ENCODE data around the gene DNAJB2.
"Not testable (repeated sequence)": the region's sequence is repeated elsewhere in the genome, so short reads cannot be mapped to it uniquely, and the experiment has no call there.

Gene DNAJB2

GRCh38 chr2:219253753-219254589 lies 25.2 kb upstream of the DNAJB2 start, which contains the start of gene TUBA4A:
TUBA4A (minus strand) TSS chr2:219253918; CDS start chr2:219253858, 60 bp downstream.
- peak within 1 kb of the TSS; percentile 73 for H3K4me3 ChIP-seq (ENCODE audit: low read depth, low read length)
- peak within 1 kb of the TSS; percentile 8 for H3K9ac ChIP-seq
- peak; percentile 6 for TF ChIP-seq CTCF (IDR thresholded peaks at IDR 0.05)
- H3K9me3 ChIP-seq (ENCODE audit: control insufficient read depth, low read length) = no peaks in the 10 kb centered on the region
- no peaks in the 10 kb centered on the region for H3K36me3 ChIP-seq (ENCODE audit: control insufficient read depth, insufficient read depth, low read length)
- H3K79me2 ChIP-seq = peaks cover 2% of the 10 kb centered on the region
- H3K4me2 ChIP-seq (ENCODE audit: low read length) = peak within 1 kb of the TSS; percentile 97
- peak within 1 kb of the TSS; percentile 75 for H3K27ac ChIP-seq
- H3K27me3 ChIP-seq (ENCODE audit: control insufficient read depth, insufficient read depth, low read length) = no peaks in the 10 kb centered on the region
- peaks cover 30% of the 10 kb centered on the region for H3K4me1 ChIP-seq
- peak within 1 kb of the TSS; percentile 72 for H2AFZ ChIP-seq

GRCh38 chr2:219254590-219255201 lies 24.5 kb upstream of the DNAJB2 start:
- Histone ChIP-seq H3K79me2 (peaks cover 2% of the 10 kb centered on the region), H3K9ac (no peak overlapping the region), H2AFZ (peak overlapping the region; percentile 72), H3K4me1 (peaks cover 29% of the 10 kb centered on the region), H3K27ac (peak overlapping the region; percentile 75), H3K4me2 (ENCODE audit: low read length) (peak overlapping the region; percentile 97), H3K9me3 (ENCODE audit: control insufficient read depth, low read length) (no peaks in the 10 kb centered on the region), H3K27me3 (ENCODE audit: control insufficient read depth, insufficient read depth, low read length) (no peaks in the 10 kb centered on the region), H3K36me3 (ENCODE audit: control insufficient read depth, insufficient read depth, low read length) (no peaks in the 10 kb centered on the region), H3K4me3 (ENCODE audit: low read depth, low read length) (peak overlapping the region; percentile 73)
- TF ChIP-seq CTCF (IDR thresholded peaks at IDR 0.05) = no peak

- not testable (repeated sequence) for H2AFZ ChIP-seq
Measured at GRCh38 chr2:219258942-219259341, 20.2 kb upstream of the DNAJB2 start.

GRCh38 chr2:219261024-219261855 lies 17.9 kb upstream of the DNAJB2 start:
- H3K4me2 ChIP-seq (ENCODE audit: low read length) = no peak overlapping the region
- no peaks in the 10 kb centered on the region for H3K79me2 ChIP-seq
- no peak overlapping the region for H3K9ac ChIP-seq
- H3K36me3 ChIP-seq (ENCODE audit: control insufficient read depth, insufficient read depth, low read length) = no peaks in the 10 kb centered on the region
- H3K27me3 ChIP-seq (ENCODE audit: control insufficient read depth, insufficient read depth, low read length) = no peaks in the 10 kb centered on the region
- TF ChIP-seq CTCF (IDR thresholded peaks at IDR 0.05) = no peak
- H2AFZ ChIP-seq = no peak overlapping the region
- no peaks in the 10 kb centered on the region for H3K4me1 ChIP-seq
- no peak overlapping the region for H3K27ac ChIP-seq
- H3K9me3 ChIP-seq (ENCODE audit: control insufficient read depth, low read length) = no peaks in the 10 kb centered on the region
- H3K4me3 ChIP-seq (ENCODE audit: low read depth, low read length) = no peak overlapping the region

More at GRCh38 chr2:219258942-219259341, 20.2 kb upstream of the DNAJB2 start:
- H3K4me1 ChIP-seq = peaks cover 11% of the 10 kb centered on the region
- H3K4me3 ChIP-seq (ENCODE audit: low read depth, low read length); H3K27me3 ChIP-seq (ENCODE audit: control insufficient read depth, insufficient read depth, low read length); H3K36me3 ChIP-seq (ENCODE audit: control insufficient read depth, insufficient read depth, low read length); H3K27ac ChIP-seq; H3K9me3 ChIP-seq (ENCODE audit: control insufficient read depth, low read length); H3K9ac ChIP-seq; H3K4me2 ChIP-seq (ENCODE audit: low read length); H3K79me2 ChIP-seq: not testable (repeated sequence)

- no peaks in the 10 kb centered on the region for H3K36me3 ChIP-seq (ENCODE audit: control insufficient read depth, insufficient read depth, low read length)
- no peak overlapping the region for H3K4me3 ChIP-seq (ENCODE audit: low read depth, low read length)
- no peak overlapping the region for H2AFZ ChIP-seq
- no peaks in the 10 kb centered on the region for H3K27me3 ChIP-seq (ENCODE audit: control insufficient read depth, insufficient read depth, low read length)
- no peak overlapping the region for H3K27ac ChIP-seq
- TF ChIP-seq CTCF (IDR thresholded peaks at IDR 0.05) = no peak
- no peaks in the 10 kb centered on the region for H3K4me1 ChIP-seq
- H3K9ac ChIP-seq = no peak overlapping the region
- H3K4me2 ChIP-seq (ENCODE audit: low read length) = no peak overlapping the region
- no peaks in the 10 kb centered on the region for H3K9me3 ChIP-seq (ENCODE audit: control insufficient read depth, low read length)
- H3K79me2 ChIP-seq = no peaks in the 10 kb centered on the region
Measured at GRCh38 chr2:219266232-219266631, 12.9 kb upstream of the DNAJB2 start.
